ENCODE measurements around the gene PRAMEF1. TPM values are rescaled to one million over a fixed set of nuclear protein-coding genes. Genes with fewer than 3 reads are reported as not detected.

Gene PRAMEF1
- total and polyA plus RNA-seq, 2 of the 4 experiments (the other 2 are of a cell fraction): not detected

DNA sequence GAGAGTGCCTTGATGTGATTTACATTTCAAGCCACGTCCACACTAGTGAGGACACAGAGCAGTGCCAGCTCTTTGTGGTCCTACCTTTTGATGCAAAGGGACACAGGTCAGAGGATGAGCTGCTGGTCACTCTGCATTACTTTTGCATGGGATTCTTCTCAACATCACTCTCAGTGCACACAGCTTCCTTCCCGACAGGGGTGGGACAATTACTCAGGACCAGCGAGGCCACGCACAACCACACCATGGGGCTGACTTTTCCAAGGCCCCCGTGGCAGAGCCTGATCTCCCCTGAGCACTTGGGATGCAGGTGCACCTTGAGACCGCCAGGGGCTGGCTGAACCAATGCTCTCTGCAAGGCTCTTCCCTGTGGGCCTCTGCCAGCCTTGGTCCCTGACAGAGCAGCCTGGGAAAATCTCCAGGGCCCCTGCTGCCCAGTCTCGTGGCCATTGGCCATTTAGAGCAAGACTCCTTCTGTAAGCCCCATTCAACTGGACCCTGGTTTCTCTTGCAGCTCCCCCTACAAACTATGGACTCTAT lies 30.9 kb upstream of the PRAMEF1 start:
- POLR2A ChIA-PET (ENCODE audit: unreplicated experiment): no interaction called here

More for the DNA sequence above, 30.9 kb upstream of the PRAMEF1 start:
- BruUV-seq (replicated peaks): no TSS peak
- Histone ChIP-seq H2BK20ac (ENCODE audit: low read depth, low read length) (no peak overlapping the region), H3K18ac (ENCODE audit: low read depth, low read length) (no peak overlapping the region), H4K8ac (ENCODE audit: low read depth in 2 of 2, low read length in 2 of 2) (no peak overlapping the region), H3K4me2 (ENCODE audit: low read depth, low read length) (no peak overlapping the region), H3K9me3 (ENCODE audit: control insufficient read depth, insufficient read depth, low read length) (peaks cover 29% of the 10 kb centered on the region), H3K23ac (ENCODE audit: low read depth, low read length) (no peak overlapping the region), H3K9me1 (ENCODE audit: insufficient read depth, low read length) (no peaks in the 10 kb centered on the region), H4K20me1 (ENCODE audit: insufficient read depth, low read length) (no peaks in the 10 kb centered on the region), H3K4me3 (ENCODE audit: insufficient read depth, low read depth, low read length) (no peak overlapping the region), H3K14ac (replicated peaks; ENCODE audit: low read depth, low read length) (no peak overlapping the region), H2BK5ac (ENCODE audit: low read depth, low read length, poor library complexity, severe bottlenecking) (no peak overlapping the region), H3K9ac (ENCODE audit: low read depth, low read length) (no peak overlapping the region), H4K91ac (ENCODE audit: insufficient read depth, low read depth, low read length) (no peak overlapping the region), H3K27ac (ENCODE audit: insufficient read depth, low read length) (no peak overlapping the region), H3K56ac (ENCODE audit: extremely low read depth, insufficient read depth, low read length) (no peak overlapping the region), H3K4me1 (ENCODE audit: control insufficient read depth, insufficient read depth, low read length) (no peaks in the 10 kb centered on the region), H2BK15ac (ENCODE audit: low read depth, low read length) (no peak overlapping the region), H3K27me3 (ENCODE audit: control insufficient read depth, insufficient read depth, low read length) (no peaks in the 10 kb centered on the region), H3K4ac (ENCODE audit: low read depth, low read length) (no peak overlapping the region), H2AFZ (replicated peaks; ENCODE audit: low read length, poor library complexity) (no peak overlapping the region), H2AK5ac (ENCODE audit: low read depth, low read length) (no peak overlapping the region), H2BK120ac (ENCODE audit: low read depth, low read length) (no peak overlapping the region), H3K79me1 (ENCODE audit: low read depth in 1 of 2, low read length in 2 of 2) (no peaks in the 10 kb centered on the region), H2AK9ac (replicated peaks; ENCODE audit: low read depth, low read length, poor library complexity) (no peak overlapping the region), H4K5ac (ENCODE audit: low read depth, low read length) (no peak overlapping the region), H3K36me3 (ENCODE audit: control insufficient read depth, insufficient read depth, low read length) (no peaks in the 10 kb centered on the region)
- CTCF ChIA-PET: no interaction called here
- whole genome bisulfite sequencing, 2 experiments (ENCODE audit: extremely low coverage in 2 of 2, insufficient read length in 1 of 2): 0% methylated on average over 1 of the region's 7 CpGs; no CpG with 5 or more reads in 1 of the 2 experiments
- in situ Hi-C loops (cut with MboI; ENCODE audit: low sequenced_read_pairs): no loop called here
- intact Hi-C loops (cut with micrococcal nuclease): no loop called here
- TF ChIP-seq CEBPB (IDR thresholded peaks at IDR 0.05; ENCODE audit: low read depth, low read length) (no peak), MAZ (IDR thresholded peaks at IDR 0.05; ENCODE audit: borderline replicate concordance, low read depth, low read length) (no peak), MXI1 (IDR thresholded peaks at IDR 0.05; ENCODE audit: borderline replicate concordance, low read depth, low read length) (no peak), RCOR1 (IDR thresholded peaks at IDR 0.05; ENCODE audit: insufficient replicate concordance, low read length) (no peak), USF2 (IDR thresholded peaks at IDR 0.05; ENCODE audit: low read depth, low read length) (no peak), CTCF (conservative IDR thresholded peaks at IDR 0.05; ENCODE audit: low read depth, low read length) (no peak), FOS (IDR thresholded peaks at IDR 0.05; ENCODE audit: low read depth, low read length) (no peak), RAD21 (IDR thresholded peaks at IDR 0.05; ENCODE audit: low read length) (no peak), CHD1 (IDR thresholded peaks at IDR 0.05; ENCODE audit: low read depth, low read length) (no peak), NFE2L2 (IDR thresholded peaks at IDR 0.05; ENCODE audit: low read depth, low read length) (no peak), SMC3 (IDR thresholded peaks at IDR 0.05; ENCODE audit: low read depth, low read length) (no peak), BHLHE40 (IDR thresholded peaks at IDR 0.05; ENCODE audit: low read depth, low read length) (no peak), RFX5 (IDR thresholded peaks at IDR 0.05; ENCODE audit: low read depth, low read length) (no peak), POLR2A (IDR thresholded peaks at IDR 0.05; ENCODE audit: low read depth, low read length) (no peak), MAFK (IDR thresholded peaks at IDR 0.05; ENCODE audit: low read depth, low read length) (no peak)
- TF ChIP-seq, protein P1, sequence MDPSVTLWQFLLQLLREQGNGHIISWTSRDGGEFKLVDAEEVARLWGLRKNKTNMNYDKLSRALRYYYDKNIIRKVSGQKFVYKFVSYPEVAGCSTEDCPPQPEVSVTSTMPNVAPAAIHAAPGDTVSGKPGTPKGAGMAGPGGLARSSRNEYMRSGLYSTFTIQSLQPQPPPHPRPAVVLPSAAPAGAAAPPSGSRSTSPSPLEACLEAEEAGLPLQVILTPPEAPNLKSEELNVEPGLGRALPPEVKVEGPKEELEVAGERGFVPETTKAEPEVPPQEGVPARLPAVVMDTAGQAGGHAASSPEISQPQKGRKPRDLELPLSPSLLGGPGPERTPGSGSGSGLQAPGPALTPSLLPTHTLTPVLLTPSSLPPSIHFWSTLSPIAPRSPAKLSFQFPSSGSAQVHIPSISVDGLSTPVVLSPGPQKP (IDR thresholded peaks at IDR 0.05; ENCODE audit: borderline replicate concordance, low read depth, low read length): no peak
- dilution Hi-C loops (cut with HindIII; ENCODE audit: low sequenced_read_pairs, unreplicated experiment): no loop called here
- no peak for ATAC-seq (ENCODE audit: low read depth)
- no peak for DNase-seq

Data from IMR-90 (cell line).